ENCODE measurements around the gene NMT1. TPM values are rescaled to one million over a fixed set of nuclear protein-coding genes. Genes with fewer than 3 reads are reported as not detected.
A peak's percentile ranks its signal among the peaks of the same experiment; 100 is the strongest.
"Not testable (repeated sequence)": the region's sequence is repeated elsewhere in the genome, so short reads cannot be mapped to it uniquely, and the experiment has no call there.

The NMT1 gene
- total RNA-seq, 2 donors from 2014 or later: 130 to 270 TPM

DNA sequence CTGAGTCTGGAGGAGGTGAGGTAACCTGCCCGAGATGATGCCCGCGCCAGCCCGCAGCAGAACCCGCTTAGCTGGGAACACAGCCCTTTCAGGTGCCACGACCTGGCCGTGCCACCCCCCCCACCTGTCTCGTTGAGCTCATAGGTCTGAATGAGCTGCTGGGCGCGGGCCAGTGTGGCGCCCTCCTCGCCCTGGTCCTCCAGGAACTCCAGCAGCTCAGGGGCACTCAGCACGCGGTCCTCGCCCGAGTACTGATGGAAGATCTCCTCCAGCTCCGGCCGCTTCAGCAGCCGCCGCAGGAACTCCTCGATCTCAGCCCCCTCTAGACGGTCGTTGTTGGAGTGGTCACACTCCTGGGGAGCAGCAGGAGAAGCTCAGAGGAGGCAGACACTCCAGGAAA lies 57.6 kb downstream of the NMT1 start:
- ATAC-seq: no peak
- no peaks in the 10 kb centered on the region for H3K36me3 Mint-ChIP-seq
- H3K9me3 Mint-ChIP-seq: no peaks in the 10 kb centered on the region
- DNase-seq (ENCODE audit: low spot score in 2 of 2): no peak
- no peak overlapping the region for H3K27ac Mint-ChIP-seq

DNA sequence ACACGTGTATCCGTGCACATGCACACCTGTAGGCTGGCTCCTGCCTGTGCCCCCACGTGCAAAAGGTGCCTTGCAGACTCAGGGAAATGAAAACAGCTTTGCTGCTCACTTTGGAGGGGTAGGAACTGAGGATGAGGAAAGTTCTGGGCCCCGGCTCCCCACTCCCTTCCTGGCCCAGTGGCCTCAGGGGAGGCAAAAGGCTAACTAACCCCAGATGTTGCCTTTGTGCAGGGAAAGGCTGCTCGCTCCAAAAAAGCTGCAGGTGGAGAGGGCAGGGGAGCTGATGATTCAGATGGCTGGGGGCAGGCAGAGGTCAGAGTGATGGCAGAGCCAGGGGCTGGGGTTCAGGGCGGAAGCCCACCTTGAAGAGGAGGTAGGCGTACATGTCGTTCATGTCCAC lies 58.8 kb downstream of the NMT1 start:
- H3K36me3 Mint-ChIP-seq: no peaks in the 10 kb centered on the region
- DNase-seq (ENCODE audit: low spot score in 2 of 2): no peak
- H3K9me3 Mint-ChIP-seq: no peaks in the 10 kb centered on the region
- no peak for ATAC-seq
- no peak overlapping the region for H3K27ac Mint-ChIP-seq

DNA sequence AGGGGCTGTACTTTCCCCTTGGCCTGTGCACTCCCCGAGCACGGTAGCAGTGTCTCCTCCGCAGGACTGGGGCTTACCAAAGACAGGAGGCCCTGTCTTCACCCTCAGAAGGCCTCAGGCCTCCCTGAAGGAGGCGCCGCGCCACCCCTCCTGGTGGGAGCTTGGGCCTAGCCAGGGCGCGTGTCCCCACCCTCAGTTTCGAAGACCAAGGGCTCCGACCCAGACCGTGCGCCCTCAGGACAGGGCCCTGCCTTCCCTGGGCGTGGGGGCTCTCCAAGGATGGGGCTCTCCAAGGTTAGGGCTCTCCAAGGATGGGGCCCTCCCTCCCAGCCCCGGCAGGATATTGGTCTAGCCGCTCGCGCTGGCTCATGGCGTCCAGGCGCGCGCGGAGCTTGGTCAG lies 59.4 kb downstream of the NMT1 start:
- H3K9me3 Mint-ChIP-seq: no peaks in the 10 kb centered on the region
- ATAC-seq: no peak
- DNase-seq (ENCODE audit: low spot score in 2 of 2): no peak

DNA sequence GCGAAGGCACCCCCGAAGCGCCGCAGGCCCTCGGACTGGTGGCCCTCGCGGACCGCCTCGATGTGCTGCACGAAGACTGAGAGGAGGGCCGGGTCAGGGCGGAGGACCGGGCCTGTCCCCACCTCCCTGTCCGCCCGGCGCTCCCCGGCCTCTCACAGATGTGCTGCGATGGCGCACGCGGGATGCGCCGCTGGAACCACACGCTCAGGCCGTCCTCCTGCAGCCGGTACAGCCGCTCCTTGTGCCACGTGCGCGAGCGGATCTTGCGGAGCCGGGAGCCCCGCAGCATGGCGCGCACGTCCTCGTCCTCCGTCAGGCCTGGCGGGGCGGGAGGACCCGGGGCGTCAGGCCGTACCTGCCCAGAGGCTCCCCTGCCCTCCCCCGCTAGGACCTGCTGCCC lies 59.9 kb downstream of the NMT1 start:
- no peak for DNase-seq (ENCODE audit: low spot score in 2 of 2)
- Mint-ChIP-seq H3K27ac (no peak overlapping the region), H3K9me3 (no peaks in the 10 kb centered on the region), H3K36me3 (no peaks in the 10 kb centered on the region)
- no peak for ATAC-seq

More for the DNA sequence above, 59.4 kb downstream of the NMT1 start:
- Mint-ChIP-seq H3K36me3 (no peaks in the 10 kb centered on the region), H3K27ac (no peak overlapping the region)

DNA sequence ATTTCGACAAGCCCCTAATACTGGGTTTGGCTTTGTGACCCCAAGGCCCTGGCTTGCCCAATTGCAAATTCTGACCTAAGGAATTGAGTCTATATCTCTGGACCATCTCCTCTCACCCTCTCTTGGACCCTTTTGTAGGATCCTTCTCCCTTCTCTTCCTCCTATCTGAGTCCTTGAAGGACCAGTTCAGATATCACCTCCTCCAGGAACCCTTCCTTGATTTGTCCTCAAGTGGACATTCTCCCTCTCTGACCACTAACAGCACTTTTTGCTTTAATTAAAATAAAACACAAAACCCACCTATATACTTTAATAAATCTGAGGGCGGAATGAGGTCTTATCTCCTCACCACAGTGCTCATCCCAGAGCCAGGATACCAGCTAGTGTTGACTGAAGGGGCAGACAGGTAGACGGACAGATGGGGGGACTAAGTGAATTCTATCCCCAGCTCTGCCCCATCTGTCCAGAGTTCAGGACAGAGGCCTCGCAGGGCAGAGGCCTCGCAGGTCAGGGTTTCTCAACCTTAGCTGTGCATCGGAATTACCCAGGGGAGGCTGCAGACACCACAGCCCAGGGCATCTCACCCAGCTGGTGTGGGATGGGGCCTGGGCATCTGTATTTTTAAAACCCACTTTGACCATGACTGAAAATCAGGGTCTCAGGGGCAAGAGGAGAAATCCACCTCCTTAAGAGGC lies 62.1 kb downstream of the NMT1 start:
- ATAC-seq (no peak), DNase-seq (ENCODE audit: low spot score in 2 of 2) (no peak)
- no peaks in the 10 kb centered on the region for H3K36me3 Mint-ChIP-seq
- no peak overlapping the region for H3K27ac Mint-ChIP-seq
- H3K9me3 Mint-ChIP-seq: no peaks in the 10 kb centered on the region

DNA sequence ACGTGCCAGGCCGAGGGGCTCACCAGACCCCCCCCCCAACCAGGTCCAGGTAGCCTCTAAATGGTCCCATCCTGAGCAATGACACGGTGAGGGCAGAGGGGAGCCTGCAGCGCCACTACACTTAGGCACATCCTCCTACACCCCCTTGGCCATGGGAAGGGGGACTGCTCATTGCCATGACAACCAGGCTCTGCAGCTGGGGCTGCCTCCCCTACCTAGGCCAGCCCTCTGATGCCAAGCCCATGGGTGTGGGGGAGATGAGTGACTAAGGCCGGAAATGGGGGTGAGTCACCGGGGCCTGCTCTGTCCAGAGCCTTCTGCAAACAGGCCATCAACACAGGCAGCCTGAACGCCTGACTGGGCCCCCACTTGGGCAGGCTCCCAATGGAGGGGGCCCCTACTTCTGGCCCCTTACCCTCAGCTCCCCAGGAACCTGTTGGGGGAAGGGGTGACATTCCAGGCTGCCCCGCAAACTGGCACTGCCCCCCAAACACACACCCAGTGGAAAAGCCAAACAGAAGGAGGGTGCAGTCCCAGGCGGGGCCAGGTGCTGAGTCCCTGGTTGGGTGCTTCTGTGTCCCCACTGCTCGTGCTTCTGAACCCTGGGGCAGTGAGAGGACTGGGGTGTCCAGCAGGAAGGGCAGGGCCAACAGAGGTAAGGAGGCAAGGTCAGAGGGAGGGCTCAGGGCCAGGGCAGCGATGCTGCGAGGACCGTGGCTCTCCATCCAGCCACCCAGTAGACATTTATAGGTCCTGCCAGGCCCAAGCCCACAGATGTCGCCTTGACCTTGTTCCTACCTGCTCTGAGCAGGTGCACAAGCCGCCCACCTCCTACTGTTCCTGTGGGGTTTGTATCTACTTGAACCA lies 63.0 kb downstream of the NMT1 start:
- no peak for DNase-seq (ENCODE audit: low spot score in 2 of 2)
- H3K9me3 Mint-ChIP-seq: no peaks in the 10 kb centered on the region
- peak; percentile 64 to 88 for ATAC-seq
- H3K27ac Mint-ChIP-seq: no peak overlapping the region
- H3K36me3 Mint-ChIP-seq: no peaks in the 10 kb centered on the region

DNA sequence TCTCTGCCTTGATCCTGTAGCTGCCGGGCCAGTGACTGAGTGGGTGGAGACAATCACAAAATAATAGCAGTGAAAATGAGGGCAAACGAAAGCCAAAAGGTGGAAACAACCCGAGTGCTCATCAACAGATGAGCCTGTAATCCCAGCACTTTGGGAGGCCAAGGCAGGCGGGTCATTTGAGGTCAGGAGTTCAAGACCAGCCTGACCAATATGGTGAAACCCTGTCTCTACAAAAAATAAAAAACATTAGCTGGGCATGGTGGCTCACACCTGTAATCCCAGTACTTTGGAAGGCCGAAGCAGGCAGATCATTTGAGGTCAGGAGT lies 63.6 kb downstream of the NMT1 start:
- not testable (repeated sequence) for ATAC-seq; H3K36me3 Mint-ChIP-seq; H3K27ac Mint-ChIP-seq; DNase-seq (ENCODE audit: low spot score in 2 of 2); H3K9me3 Mint-ChIP-seq

DNA sequence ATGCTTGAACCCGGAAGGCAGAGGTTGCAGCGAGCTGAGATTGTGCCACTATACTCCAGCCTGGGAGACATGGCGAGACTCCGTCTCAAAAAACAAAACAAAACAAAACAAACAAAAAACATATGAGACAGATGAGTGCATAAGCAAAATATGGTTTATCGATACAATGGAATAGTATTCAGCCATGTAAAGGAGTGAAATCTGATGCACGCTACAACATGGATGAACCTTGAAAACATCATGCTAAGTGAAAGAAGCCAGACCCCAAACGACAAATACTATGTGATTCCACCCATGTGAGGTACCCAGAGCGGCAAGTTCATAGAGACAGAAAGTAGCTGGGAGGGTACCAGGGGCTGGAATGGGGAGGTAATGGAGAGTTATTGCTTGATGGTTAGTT lies 64.4 kb downstream of the NMT1 start:
- Mint-ChIP-seq H3K9me3 (no peaks in the 10 kb centered on the region), H3K36me3 (no peaks in the 10 kb centered on the region), H3K27ac (no peak overlapping the region)
- no peak for DNase-seq (ENCODE audit: low spot score in 2 of 2)
- no peak for ATAC-seq

DNA sequence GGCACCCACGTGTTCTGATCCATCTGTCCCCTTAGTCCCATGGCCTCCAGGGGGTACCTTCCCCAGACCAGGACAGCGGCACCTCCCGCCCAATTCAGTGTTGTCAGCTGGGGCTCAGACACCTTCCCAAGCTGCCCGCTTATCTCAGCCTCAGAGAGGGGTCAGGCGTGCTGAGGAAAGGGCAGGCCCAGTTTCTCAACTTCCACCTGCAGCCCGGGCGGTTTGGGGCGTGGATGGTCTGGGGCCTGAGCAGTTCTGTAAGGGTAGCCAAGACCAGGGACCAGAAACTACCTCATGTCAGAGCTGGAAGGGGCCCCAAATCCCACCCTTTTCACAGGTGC lies 66.1 kb downstream of the NMT1 start:
- peak overlapping the region in 1 of 2 donors; percentile 77 for H3K27ac Mint-ChIP-seq
- ATAC-seq: no peak
- H3K9me3 Mint-ChIP-seq: no peaks in the 10 kb centered on the region
- DNase-seq (ENCODE audit: low spot score in 2 of 2): no peak
- no peaks in the 10 kb centered on the region for H3K36me3 Mint-ChIP-seq

DNA sequence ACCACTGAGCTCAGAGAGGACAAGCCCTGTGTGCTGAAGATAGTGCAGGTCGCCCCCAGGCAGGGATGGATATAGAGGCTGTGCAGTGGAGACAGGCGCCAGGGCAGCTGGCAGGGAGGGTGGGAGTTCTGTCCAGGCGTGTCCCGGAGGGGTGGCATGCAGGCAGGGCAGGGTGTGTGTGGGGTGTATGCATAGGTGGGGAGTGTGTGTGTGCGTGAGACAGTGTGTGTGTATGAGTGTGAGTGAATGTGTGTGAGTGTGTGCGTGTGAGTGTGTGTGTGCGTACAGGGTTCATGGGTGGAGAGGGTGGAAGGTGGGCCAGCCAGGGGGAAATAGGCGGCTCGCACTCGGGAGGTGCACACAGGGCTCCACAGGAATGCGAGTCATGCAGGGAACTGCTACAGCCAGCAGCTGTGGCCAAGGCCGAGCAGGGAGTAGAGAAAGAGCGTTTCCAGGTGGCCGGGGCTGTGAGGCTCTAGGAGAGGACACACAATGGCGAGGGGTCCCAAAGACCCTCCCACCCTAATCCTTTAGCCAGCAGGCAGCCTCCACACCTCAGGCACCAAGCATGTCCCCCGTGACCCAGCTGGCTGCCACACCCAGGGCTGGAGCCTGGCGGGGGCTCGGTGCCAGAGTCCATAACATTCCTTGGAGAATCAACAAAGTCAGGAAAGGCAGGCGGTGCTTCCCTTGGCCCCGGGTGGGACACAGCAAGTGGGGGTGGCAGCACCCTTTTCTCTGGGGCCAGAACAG lies 66.6 kb downstream of the NMT1 start:
- no peak for DNase-seq (ENCODE audit: low spot score in 2 of 2)
- Mint-ChIP-seq H3K9me3 (no peaks in the 10 kb centered on the region), H3K27ac (peak overlapping the region in 1 of 2 donors; percentile 77), H3K36me3 (no peaks in the 10 kb centered on the region)
- ATAC-seq: no peak

DNA sequence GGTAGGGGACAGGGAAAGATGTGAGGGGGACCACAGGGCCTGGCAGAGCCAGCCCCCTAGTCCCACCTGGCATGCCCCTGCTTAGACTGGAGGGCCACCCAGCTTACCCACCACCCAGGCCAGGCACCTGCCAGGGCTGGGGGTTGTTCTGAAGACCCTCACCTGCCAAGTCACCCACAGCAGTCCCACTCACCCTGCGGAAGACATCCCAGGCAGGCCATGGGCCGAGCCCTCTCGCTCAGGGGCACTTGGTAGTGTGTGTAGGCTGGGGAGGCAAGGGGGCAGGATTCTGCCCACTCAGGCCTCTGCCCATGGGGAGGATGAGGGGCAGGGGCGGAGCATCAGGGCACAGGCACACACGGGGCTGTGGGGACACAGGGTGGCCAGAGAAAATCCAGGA lies 67.2 kb downstream of the NMT1 start:
- no peak overlapping the region for H3K27ac Mint-ChIP-seq
- DNase-seq (ENCODE audit: low spot score in 2 of 2) (no peak), ATAC-seq (no peak)
- H3K36me3 Mint-ChIP-seq: no peaks in the 10 kb centered on the region
- H3K9me3 Mint-ChIP-seq: no peaks in the 10 kb centered on the region

DNA sequence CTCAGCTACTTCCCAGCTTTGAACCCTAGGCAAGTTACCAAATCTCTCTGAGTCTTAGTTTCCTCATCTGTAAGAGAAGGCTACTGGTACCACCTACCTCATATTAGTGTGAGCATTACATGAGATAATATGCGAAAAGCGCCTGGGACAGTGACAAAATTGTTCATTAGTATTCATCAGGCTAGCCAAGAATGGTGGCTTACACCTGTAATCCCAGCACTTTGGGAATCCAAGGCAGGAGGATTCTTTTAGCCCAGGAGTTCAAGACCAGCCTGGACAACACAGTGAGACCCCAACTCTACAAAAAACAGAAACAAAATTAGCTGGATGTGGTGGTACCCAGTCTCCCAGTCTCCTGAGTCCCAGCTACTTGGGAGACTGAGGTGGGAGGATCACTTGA lies 67.9 kb downstream of the NMT1 start:
- ATAC-seq (no peak), DNase-seq (ENCODE audit: low spot score in 2 of 2) (no peak)
- H3K9me3 Mint-ChIP-seq: no peaks in the 10 kb centered on the region
- H3K27ac Mint-ChIP-seq: no peak overlapping the region
- no peaks in the 10 kb centered on the region for H3K36me3 Mint-ChIP-seq

DNA sequence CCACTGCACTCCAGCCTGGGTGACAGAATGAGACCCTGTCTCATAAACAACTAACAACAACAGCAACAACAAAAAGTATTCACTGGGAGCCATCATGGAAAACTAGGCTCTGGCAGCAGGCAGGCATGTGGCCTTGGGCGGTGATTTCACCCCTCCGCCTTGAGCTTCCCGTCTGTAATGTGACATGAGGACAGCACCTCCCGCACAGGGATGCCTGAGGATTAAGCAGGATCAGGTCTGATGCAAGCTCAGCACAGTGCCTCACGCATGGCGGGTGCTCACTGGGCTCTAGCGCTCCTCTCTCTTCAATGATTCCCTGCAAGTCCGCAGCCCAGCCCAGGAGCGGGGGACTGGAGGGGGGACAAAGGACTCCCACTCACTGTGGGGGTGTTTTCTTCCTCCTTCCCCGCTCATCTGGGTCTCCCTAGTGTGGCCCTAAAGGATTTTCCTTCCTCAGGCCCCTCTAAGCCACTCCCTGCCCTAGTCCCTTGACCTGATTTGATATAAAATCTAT lies 68.4 kb downstream of the NMT1 start:
- no peak overlapping the region for H3K27ac Mint-ChIP-seq
- DNase-seq (ENCODE audit: low spot score in 2 of 2) (no peak), ATAC-seq (no peak)
- H3K36me3 Mint-ChIP-seq: no peaks in the 10 kb centered on the region
- no peaks in the 10 kb centered on the region for H3K9me3 Mint-ChIP-seq

DNA sequence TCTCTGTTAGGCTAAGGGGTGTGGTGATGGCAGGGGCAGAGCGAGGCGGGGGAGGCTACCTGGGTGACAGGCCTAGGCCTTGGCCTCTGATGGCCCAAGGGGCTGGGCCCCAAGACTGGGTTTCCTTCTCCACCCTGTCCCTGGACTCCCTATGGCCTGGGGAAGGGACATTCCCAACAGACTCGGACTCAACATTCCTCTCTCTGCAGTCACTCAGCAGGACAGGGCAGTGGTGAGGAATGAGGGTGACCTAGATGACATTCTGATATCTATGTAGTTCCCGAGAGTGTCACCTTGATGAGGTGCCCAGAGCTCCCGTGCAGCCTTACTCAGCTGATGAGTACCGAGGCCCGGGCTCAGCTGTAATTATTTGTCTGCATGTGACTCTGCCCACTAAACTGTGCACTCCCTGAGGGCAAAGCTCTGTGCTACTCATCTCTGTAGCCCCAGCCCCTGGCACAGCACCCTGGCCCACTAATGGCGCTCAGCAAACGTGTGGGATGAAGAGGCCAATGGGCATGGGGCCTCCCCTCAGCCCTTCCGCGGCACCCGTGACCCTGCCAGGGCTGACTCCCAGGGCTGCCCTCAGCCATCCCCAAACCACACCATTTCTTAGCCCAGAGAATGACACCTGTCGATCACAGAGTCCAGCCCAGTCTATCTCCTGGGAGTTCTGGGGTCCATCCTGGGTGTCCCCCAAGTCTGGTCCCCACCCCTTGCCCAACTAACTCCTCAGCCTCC lies 69.0 kb downstream of the NMT1 start:
- no peaks in the 10 kb centered on the region for H3K9me3 Mint-ChIP-seq
- no peaks in the 10 kb centered on the region for H3K36me3 Mint-ChIP-seq

DNA sequence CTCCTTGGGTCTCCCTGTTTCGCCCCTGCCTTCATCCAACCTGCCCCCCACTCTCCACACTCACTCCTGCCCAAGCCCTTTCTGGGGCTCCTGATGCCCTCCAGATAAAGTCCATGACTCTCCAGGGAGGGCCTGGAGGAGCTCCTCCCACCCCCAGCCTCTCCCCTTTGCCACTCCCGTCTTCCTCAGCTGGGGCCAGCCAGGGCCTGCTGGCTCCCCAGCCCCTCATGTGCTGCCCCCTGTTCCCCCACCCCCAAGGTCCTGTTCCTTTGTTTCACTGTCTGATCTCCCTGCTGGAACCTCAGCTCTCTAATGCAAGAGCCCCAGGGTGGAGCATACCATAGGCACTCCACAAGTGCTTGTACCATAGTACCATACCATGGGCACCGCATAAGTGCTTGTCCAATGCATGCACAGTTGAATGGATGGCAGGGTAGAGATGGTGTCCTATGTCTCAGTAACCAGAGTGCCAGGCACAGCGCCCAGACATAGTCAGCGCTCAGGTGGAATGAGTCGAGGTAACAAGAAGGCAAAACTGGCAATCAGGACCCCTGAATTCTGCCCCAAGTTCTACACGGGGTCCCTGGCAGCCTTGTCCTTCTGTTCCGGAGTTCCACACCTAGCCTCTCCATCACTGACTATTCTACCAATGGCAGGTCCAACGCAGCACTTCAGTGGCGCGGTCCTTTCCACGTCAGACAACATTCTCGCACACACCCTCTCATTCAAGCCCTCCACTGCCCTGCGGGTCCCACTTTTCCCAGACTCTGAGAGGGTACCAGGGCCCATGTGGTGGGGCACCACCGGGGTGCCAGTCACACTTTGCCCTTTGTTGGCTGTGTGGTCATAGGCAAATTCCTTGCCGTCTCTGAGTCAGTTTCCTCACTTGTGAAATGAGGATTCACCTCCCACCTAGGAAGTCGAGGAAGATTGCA lies 69.8 kb downstream of the NMT1 start:
- Mint-ChIP-seq H3K36me3 (no peaks in the 10 kb centered on the region), H3K27ac (no peak overlapping the region), H3K9me3 (no peaks in the 10 kb centered on the region)
- DNase-seq (ENCODE audit: low spot score in 2 of 2) (no peak), ATAC-seq (no peak)

More for the DNA sequence above, 69.0 kb downstream of the NMT1 start:
- ATAC-seq: no peak
- no peak for DNase-seq (ENCODE audit: low spot score in 2 of 2)
- no peak overlapping the region for H3K27ac Mint-ChIP-seq

Data from activated naive CD4-positive, alpha-beta T cell treated with anti-CD3 and anti-CD28 coated beads, Interleukin-2, amount 50 U/mL, for 72 hours (primary cell).